Ecto neural progenitor cell (in vitro differentiated cells): Measurements from ENCODE around the gene TBC1D22A.

Source experiments
- DNase-seq: peaks from one replicate; pipeline ENCODE4 v3.0.0-alpha.2; 2018; ENCODE audit warnings: low spot score

TBC1D22A gene

DNA sequence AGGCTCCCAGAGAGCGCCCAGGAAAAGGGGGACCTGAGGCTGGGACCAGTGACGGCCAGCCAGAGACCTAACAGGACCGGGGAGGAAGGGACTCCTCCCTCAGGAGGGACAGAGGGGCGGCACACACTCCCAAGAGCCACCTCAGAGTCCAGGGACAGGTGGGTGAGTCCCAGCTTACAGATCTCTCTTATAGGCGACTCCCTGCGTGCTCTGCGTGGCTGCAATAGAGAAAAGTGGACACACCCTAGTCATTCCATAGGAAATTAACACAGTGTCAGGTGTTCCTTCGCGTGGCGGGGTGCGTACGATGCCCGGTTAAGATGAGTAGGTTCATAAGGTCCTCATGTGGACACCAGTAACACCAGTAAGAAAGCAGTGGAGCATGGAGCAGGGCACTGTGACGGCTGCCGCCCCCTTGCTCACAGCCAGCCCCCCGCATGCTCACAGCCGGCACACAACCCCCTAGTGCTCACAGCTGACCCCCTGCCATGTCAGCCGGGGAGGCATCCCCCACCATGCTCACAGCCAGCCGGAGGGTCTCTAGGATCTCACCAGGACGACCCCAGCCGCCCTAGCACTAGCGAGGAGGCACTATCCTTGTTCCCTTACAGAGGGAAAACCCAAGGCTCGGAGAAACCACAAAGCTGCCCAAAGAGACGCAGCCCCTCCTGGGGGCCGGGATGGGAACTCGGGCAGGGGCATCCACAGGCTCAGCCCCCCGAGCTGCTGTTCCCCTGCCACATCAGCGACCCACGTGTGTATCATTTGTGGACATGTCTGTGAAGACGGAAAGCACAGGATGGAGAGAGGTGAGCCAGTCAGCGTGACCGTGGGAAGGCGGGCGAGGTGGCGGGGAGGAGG, 426.8 kb downstream of the TBC1D22A start:
- DNase-seq = peak; percentile 23

DNA sequence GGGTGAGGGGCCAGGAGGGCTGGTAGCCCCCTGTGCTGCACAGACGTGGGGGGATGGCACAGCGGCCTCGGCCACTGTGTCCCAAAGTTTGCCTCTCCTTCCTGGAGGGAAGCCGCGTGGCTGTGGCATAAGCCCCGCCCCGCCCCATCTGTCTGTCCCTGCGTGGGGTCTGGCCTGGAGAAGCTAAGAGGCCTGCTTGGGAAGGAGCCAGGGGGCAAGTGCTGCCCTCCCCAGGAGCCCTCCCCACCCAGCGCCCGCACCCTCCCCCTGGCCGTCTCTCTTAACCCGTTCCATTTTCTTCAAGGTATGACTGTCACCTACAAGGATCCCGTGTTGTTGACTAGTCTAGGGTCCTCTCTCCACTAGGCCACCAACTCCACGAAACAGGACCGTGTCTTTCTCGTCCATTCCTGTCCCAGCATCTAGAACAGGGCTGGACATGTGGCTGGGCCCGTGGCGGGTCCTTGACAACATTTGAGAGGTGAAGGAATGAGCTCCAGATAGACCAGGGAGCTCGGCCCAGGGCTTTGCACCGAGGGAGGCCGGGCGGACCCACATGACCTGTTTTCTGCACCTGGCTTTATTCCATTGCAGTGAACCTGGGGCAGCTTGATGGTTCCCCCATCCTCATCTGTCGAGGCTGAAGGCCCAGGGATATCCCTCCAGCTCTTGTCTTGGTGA, 428.0 kb downstream of the TBC1D22A start:
- peak; percentile 22 for DNase-seq

DNA sequence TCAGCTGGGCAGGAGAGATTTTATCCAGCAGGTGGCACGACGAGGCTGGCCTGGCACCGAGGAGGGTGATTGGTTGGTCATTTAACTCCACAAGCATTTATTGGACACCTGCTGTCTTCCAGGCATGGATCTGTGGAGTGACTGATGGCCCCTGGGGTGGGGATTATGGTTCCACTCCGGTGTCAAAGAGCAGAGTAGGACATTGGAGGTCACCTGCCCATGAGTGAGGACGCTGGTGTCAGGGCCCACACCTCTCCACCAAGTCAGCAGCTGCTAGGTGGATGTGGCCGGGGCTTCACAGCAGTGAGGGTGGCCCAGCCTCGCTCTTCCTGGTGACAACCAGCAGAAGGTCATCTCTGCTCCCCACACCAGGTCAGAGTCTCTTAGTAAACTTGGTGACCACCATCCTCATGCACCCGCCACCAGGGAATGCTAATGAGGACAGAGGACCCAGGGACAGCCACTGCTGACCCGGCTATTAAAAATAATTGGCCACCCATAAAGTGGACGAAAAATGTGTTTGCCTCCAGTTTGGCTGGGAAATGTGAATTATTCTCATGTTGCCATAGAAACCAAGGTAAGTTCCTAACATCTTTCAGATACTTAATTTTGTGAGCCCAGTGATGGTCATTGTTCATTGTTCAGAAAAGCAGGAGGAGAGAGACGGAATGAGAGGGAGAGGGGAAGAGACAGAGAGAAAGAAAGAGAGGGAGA, 428.7 kb downstream of the TBC1D22A start:
- peak; percentile 37 for DNase-seq

DNA sequence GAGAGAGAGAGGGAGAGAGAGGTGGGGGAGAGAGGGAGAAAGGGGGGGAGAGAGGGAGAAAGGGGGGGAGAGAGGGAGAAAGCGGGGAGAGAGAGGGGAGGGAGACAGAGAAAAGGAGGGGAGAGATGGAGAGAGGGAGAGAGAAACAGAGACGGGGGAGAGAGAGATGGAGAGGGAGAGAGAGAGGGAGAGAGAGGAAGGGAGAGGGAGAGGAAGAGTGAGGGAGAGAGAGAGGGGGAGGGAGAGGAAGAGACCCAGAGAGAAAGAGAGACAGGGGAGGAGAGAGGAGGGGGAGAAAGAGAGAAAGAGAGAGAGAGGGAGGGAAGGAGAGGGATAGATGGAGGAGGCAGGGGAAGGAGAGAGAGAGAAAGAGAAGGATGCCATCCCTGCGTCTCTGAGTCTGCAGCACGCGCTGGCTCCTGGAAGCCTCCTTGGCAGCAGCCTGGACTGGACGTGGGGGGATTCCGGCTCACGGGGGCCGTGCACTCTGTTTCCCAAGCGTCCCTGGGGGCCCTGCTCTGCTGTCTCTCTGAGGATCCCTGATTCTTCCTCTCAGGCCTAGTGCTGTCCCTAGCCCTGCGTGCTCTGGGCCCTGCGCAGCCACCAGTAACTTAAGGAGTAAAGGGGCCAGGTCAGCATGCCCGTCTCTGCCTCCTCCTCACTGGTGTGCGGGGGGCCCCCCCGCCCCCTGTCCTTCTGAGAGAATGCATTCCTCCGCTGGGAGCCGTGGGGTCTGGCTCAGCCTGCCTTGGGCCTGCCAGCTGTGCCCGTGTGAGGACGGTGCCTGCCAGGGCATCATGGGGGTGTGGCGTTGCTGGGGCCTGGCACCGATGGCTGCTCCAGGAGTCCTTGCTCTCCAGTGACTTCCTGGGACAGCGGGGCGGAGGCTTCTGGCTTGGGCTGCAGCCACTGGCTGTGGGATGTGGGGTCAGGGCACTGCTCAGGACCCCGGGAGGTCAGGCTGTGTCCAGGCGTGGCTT, 429.5 kb downstream of the TBC1D22A start:
- peak; percentile 46 for DNase-seq

DNA sequence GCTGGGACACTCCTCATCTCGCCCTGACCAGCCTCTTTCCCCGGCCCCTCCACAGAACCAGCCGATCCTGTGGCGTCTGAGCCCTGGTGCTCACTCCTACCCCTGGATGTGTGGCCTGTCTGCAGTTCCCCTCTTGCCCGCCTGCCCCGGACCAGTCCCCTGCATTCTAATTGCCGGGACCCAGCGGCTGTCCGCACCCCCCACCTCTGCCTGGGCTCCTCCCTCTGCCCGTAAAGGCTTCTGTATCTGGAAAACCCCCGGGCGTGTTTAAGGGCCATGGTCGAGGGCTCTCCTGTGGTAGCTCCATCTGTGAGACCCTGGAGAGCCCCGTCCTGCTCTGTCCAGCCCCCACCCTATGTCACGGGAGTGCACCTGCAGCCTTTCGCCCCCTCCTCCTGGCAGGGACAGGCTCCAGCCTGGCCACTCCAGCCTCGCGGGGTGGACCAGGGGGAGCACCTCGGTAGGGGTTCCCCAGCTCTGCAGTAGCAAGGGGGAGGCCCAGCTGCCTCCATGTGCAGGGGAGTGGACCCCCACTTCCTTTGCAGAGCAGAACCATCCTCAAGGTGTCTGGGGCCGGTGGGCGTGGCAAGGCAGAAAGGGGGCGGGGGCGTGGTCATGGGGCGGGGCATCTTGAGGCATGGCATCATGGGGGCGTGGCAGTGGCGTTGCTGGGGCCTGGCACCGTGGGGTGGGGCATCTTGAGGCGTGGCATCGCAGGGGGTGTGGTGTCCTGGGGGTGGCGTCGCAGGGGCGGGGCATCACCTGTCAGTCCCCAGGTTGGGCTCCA, 430.4 kb downstream of the TBC1D22A start:
- DNase-seq = peak; percentile 43

DNA sequence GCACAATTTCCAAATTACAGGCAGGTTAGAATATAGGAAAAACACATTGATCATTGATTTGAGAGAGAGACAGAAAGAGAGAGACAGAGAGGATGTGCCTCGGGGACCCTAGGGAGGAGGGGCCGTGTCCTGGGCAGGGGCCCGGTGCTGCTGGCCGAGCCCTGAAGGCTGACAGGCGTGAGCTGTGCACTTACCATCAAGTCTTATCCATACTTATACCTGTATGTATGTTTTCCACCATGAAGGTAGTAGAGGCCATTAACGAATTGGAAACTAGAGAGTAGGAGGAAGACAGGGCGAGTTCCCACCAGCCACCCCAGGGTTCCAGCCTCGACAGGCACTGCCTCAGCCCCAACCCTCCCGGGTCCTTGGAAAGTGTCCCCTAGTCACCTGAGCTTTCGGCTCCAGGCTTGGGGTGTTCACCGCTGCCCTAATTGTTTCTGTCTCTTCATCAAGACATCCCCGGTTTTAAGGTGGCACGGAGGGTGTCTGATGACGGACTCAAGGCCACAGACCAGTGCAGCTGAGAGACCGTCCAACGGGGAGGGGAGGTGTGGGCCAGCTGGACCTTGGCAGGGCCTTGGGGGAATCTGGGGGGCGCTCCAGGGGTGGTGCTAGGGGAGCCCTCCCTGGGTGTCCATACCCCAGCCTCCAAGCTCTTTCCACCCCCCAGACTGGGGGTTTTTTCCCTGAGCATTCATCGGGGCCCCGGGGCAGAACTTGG, 431.3 kb downstream of the TBC1D22A start:
- DNase-seq = peak; percentile 18

DNA sequence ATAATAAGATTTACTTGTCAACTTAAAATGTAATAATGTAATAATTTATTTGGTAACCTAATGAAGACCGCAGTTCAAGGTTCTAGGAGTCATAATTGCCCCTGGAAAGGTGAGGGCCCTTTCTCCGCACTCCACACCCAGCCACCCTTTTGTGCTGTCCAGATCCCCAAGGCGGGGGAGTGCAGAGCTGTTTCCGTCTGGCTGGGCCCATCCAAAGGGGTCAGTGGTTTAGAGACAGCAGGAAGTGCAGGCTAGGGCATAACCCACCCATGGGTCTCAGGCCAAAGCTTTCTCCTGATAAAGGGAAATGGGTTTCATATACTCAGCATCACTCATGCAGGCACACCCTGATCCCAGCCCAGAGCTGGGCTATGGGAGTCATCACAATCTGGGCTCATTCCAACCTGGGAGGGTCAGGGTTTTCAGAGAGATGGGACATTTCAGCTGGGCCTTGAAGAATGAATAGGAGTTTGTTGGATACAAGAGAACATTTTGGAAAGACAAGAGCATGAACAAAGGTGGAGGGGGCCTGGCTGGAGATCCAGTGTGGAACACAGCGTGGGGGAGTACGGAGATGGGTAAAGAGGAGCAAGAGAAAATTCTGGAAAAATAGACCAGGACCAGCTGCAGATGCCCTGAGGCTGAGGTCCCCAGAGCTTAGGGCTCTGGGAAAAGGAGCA, 432.2 kb downstream of the TBC1D22A start:
- peak; percentile 22 for DNase-seq

DNA sequence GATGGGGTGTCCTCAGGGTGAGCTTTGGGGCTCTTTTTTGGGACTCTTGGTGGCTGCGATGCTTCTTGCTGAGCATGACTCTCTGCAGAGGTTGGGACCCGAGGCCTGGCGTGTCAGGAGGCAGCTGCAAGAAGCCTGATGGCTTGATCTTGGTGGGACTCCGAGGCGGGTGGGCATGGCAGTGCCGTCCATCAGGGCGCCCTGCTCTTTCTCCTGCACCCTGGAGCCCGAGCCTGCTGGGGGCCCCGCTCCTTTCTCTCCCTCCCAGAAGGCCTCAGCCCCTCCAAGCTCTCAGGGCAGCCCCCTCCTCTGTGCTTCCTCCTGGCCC, 432.7 kb downstream of the TBC1D22A start:
- DNase-seq = peak; percentile 31

DNA sequence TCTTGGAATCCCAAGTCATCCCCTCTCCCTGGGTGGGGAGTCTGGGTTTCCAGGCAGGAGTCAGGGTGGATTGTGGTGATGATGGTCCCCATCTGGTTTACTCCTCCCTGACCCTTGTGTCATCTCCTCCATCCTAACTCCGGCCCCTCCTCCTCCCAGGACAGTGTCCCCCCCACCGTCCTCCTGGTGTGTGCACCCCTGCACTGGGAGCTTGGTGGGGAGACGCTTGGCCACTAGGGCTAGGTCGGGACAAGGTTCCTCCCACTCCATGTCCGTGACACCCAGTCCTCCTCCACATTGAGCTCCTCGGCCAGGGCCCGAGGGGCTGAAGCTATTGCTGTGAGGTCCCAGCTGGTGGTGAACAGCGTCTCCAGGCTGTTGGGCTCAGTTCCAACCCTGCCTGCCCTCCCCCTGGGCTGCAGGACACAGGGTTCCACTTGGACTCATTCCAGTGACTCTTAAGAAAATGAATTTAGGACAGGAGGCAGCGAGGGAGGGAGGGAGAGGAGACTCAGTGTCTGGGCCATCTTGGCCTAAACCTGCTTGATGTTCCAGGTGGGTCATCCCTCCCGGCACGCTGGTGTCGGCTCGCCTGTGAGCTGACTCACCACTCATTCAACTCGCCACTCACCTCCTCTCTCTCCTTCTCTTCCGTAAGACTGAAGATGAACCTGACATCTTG, 433.2 kb downstream of the TBC1D22A start:
- peak; percentile 37 for DNase-seq

DNA sequence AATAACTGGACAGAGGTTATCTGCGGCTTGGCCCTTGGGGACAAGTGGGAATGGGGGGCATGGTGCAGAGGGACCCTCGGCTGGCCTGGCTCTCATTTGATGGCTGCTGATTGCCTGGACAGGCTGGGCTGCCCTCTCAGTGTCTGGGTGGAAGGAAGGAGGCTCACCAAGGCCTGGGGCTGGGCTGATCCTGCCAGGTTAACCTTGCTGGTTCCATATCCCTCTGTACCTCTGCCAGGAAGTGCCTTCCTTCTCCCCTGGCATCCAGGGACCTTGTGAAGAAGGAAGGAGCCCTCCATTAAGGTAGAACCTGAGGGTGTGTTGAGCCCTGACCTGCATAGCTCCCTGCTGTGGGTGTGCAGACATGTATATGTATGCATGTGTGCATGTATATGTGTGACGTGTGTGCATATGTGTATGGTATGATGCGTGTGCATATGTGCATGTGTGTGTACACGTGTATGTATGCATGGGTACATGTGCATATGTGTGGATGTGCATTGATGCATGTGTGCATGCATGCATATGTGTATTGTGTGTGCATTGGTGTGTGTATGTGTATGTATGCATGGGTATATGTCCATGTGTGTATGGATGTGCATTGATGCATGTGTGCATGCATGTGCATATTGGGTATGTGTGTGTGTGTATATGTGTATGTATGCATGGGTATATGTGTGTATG, 433.9 kb downstream of the TBC1D22A start:
- peak; percentile 11 for DNase-seq

DNA sequence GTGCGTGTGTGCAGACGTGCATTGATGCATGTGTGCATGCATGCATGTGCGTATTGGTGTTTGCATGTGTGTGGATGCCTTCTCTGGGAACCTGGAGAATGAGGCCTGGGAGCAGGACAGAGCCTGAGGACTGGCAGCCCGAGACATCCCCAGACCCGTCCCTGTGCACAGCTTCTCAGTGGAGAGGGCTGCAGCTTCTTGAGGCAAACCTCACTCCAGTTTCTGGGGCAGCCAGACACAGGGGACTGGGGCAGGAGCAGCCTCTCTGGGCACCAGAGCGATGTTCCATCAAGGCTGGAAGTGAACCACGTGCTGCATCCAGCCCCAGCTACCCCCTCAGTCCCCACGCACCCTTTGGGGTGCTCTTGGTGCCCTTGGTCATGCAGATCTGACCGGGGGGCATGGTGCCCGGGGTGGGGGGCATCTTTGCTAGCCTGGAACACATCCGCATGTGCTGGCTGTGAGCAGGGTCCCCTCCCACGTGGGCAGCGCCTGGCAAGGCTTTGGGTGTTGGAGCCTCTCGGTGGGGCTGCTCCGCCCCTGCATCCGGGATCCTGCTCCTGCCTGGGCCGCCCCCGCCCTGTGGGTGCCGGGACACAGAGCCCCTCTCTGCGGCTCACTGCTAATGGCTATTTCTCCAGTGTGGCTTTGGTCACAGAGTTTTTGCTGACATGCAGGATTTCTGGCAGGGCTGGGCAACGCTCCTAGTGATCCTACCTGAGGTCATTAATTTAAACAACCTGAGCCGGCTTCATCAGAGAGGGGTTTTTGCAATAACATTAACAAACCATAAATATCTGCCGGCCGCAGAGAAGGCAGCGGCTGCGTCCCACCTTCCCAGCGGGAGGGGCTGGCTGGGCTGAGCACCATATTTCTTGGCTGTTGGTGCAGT, 434.7 kb downstream of the TBC1D22A start:
- DNase-seq = peak; percentile 37

DNA sequence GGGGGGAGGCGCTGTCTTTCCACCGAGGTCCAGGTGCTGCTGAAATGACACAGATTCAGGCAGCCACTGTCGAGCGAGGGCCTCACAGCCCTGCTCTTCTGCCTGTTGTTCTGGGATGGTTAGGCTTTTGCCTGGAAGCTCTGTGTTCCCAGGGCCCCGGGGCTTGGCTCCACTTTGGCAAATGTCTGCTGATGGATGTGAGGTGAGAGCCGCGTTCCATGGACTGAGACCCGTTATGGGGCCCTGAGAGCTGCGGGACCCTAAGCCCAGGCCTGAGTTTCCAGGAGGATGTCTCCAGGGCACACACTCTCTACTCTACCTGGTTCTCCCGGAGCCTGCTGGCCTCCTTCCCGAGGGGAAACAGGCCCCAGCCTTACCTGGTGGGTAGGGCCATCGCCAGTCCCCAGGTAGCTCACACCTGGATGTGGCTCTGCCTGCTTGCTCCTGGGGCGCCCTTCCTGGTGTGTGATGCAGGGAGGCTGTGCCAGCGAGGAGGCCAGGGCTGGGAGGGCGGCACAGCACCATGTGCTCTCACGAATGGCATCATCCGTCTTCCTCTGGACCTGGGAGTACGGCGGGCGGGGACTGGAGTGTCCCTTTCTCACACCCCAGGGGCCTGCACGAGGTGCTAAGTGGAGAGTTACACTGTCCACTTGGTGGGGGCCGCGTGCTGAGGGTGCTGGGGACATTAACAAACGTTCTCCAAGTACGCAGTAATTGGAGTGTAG, 435.5 kb downstream of the TBC1D22A start:
- peak; percentile 33 for DNase-seq

DNA sequence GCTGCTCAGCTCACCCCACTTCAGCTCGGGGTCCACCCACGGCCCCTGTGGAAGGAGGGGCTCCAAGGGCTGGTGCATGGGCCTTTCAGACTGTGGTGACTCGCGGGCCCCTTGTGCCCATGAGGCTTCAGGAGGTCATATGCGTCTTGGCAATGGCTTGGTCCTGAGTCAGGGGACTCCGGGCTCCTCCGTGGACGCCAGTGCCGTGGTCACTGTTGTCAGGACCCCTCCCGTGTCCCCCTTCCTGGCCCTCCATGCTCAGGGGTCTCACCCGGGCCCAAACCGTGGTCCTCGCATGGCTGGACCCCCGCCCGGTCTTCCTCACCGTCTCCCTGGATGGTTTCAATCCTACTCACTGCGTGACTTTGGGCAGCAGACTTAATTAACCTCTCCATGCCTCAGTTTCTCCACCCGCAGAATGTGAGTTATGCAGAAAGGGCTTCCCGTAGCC, 436.4 kb downstream of the TBC1D22A start:
- peak; percentile 37 for DNase-seq

DNA sequence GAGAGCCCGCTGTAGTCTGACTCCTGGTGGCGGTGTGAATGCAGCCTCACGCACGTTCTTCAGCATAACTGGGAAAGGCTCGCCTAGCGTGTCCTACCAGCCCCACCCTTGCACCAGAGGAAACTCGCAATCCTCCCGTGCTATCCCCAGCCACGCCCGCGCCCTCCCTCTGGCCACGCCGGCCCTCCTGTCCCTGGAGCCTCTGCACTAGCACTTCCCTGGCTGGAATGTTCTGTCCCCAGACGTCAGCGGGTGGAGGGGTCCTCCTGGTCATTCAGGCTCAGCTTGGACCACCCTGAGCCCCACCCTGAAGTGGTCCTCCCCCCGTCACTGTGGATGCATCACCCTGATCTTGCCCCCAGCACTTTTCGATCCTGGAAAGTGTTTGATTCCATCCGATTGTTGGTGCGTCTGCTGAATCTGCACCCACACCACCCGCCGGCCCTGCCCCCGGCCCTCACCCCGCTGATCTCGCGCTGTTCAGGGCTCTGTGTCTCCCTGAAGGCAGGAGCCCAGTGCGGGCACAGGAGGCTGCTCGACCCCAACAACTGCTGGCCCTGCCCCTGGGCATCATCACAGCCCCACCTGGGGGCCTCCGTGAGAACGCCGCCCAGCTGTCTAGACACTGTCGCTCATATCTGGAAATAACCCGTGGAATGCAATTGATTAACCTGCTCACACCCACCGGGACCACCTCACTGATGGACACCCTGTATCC, 437.0 kb downstream of the TBC1D22A start:
- DNase-seq = peak; percentile 31

DNA sequence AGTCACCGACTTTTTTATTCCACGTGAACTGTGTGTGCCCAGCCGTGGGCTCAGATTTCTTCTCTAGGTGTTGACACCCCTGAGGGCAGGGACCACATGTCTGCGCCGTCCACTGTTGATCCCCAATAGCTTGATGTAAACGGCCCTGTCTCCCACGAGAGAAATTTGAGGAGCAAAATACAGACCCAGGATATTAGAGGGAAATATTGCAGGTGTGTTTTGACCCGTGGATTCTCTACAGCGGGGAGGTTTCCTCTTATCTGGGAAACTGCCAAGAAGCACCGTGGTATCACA, 437.5 kb downstream of the TBC1D22A start:
- no peak for DNase-seq
